ENCODE data around the gene PKN3.

The PKN3 gene

DNA sequence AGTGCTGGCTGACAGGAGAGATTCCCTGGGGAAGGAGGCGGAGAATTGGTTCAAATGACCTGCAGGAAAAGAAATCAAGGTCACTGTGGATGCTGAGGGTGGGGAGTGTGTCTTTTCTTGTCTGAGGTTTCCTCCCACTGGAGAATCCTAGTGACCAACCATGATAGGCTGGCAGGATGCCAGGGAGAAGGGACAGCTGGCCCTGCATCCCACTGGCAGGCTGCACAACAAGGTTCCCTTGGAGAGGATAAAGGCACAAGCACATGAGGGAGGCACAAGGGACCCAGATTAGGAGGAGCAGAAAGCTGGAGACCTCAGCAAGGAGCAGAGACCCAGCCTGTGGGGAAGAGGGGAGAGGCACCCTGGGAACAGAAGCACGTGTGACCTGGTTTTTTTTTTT, 33.1 kb downstream of the PKN3 start (continued):
- TF ChIP-seq, protein P1, sequence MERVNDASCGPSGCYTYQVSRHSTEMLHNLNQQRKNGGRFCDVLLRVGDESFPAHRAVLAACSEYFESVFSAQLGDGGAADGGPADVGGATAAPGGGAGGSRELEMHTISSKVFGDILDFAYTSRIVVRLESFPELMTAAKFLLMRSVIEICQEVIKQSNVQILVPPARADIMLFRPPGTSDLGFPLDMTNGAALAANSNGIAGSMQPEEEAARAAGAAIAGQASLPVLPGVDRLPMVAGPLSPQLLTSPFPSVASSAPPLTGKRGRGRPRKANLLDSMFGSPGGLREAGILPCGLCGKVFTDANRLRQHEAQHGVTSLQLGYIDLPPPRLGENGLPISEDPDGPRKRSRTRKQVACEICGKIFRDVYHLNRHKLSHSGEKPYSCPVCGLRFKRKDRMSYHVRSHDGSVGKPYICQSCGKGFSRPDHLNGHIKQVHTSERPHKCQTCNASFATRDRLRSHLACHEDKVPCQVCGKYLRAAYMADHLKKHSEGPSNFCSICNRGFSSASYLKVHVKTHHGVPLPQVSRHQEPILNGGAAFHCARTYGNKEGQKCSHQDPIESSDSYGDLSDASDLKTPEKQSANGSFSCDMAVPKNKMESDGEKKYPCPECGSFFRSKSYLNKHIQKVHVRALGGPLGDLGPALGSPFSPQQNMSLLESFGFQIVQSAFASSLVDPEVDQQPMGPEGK (CRISPR knock-in tag; IDR thresholded peaks at IDR 0.05; ENCODE audit: borderline replicate concordance) = no peak

DNA sequence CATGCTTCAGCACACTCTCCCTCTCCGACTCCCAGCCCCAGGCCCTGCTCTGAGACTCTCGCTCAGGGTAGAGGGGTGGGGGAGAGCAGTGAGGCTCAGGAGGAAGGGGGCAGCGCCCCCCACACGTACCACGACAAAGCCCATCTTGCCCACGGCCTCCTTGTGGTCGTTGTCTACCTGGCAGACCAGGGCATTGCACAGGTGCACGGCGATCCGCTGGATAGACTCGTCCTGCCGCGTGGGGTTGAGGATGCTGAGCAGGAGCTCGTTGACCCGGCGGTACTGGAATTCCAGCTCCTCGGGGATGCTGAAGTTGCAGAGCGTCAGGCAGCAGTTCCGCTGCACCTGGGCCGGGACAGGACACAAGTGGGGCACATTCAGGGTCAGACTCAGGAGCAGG, 40.1 kb downstream of the PKN3 start:
- ATAC-seq = no peak; the same call in 2 of the 3 replicates
- no peak for TF ChIP-seq ARNTL (CRISPR knock-in tag; IDR thresholded peaks at IDR 0.05; ENCODE audit: borderline replicate concordance, low read depth)
- TF ChIP-seq ISL1 (CRISPR knock-in tag; IDR thresholded peaks at IDR 0.05) = no peak

DNA sequence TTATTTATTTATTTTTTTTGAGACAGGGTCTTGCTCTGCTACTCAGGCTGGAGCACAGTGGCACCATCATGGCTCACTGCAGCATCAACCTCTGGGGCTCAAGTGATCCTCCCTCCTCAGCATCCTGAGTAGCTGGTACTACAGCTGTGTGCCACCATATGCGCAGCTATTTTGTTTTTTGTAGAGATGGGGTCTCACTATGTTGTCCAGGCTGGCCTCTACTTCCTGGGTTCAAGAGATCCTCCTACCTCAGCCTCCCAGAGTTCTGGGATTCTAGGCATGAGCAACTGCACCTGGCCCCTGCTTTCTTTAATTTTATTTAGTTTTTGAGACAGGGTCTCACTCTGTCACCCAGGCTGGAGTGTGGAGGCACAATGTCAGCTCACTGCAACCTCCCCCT, 41.1 kb downstream of the PKN3 start:
- ATAC-seq = no peak
- TF ChIP-seq ZNF70 (CRISPR knock-in tag; IDR thresholded peaks at IDR 0.05) (no peak), SNAI2 (CRISPR knock-in tag; IDR thresholded peaks at IDR 0.05) (no peak)
- TF ChIP-seq, protein P2, sequence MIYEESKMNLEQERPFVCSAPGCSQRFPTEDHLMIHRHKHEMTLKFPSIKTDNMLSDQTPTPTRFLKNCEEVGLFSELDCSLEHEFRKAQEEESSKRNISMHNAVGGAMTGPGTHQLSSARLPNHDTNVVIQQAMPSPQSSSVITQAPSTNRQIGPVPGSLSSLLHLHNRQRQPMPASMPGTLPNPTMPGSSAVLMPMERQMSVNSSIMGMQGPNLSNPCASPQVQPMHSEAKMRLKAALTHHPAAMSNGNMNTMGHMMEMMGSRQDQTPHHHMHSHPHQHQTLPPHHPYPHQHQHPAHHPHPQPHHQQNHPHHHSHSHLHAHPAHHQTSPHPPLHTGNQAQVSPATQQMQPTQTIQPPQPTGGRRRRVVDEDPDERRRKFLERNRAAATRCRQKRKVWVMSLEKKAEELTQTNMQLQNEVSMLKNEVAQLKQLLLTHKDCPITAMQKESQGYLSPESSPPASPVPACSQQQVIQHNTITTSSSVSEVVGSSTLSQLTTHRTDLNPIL (CRISPR knock-in tag; IDR thresholded peaks at IDR 0.05; ENCODE audit: low read depth) = no peak

DNA sequence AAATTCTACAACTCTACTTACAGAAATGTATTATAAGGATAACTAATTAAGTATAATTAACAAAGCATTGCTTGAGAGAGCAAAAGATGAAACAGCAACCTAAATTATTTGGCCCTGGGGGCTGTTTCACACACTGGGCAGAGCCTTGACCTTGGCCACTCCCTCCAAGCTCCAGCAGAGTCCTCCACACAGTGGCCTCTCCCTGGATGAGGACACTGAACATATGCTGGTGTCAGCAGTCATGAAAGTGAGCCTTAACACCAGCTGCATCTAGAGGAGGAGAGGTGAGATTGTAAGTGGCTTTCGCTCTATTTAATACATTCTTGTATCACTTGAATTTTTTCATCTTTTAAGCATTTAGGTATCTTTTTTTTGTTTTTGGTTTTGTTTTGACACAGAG, 44.9 kb downstream of the PKN3 start:
- TF ChIP-seq ZNF565 (CRISPR knock-in tag; conservative IDR thresholded peaks at IDR 0.05; ENCODE audit: low read depth) (no peak), ZNF8 (CRISPR knock-in tag; IDR thresholded peaks at IDR 0.05) (no peak), ISL1 (CRISPR knock-in tag; IDR thresholded peaks at IDR 0.05) (no peak), ESRRG (CRISPR knock-in tag; IDR thresholded peaks at IDR 0.05) (no peak), CSDC2 (CRISPR knock-in tag; IDR thresholded peaks at IDR 0.05) (no peak), GLIS3 (CRISPR knock-in tag; IDR thresholded peaks at IDR 0.05) (no peak), SNAI2 (CRISPR knock-in tag; IDR thresholded peaks at IDR 0.05) (no peak), TOX (CRISPR knock-in tag; IDR thresholded peaks at IDR 0.05; ENCODE audit: borderline replicate concordance) (no peak), TCF4 (CRISPR knock-in tag; IDR thresholded peaks at IDR 0.05; ENCODE audit: borderline replicate concordance) (no peak), PPARA (CRISPR knock-in tag; IDR thresholded peaks at IDR 0.05; ENCODE audit: borderline replicate concordance) (no peak), OSR1 (CRISPR knock-in tag; IDR thresholded peaks at IDR 0.05) (no peak)
- TF ChIP-seq, protein P1 (CRISPR knock-in tag; IDR thresholded peaks at IDR 0.05; ENCODE audit: borderline replicate concordance) = no peak
- TF ChIP-seq, protein P3, sequence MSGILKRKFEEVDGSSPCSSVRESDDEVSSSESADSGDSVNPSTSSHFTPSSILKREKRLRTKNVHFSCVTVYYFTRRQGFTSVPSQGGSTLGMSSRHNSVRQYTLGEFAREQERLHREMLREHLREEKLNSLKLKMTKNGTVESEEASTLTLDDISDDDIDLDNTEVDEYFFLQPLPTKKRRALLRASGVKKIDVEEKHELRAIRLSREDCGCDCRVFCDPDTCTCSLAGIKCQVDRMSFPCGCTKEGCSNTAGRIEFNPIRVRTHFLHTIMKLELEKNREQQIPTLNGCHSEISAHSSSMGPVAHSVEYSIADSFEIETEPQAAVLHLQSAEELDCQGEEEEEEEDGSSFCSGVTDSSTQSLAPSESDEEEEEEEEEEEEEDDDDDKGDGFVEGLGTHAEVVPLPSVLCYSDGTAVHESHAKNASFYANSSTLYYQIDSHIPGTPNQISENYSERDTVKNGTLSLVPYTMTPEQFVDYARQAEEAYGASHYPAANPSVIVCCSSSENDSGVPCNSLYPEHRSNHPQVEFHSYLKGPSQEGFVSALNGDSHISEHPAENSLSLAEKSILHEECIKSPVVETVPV (CRISPR knock-in tag; IDR thresholded peaks at IDR 0.05) = no peak
- TF ChIP-seq, protein P4, sequence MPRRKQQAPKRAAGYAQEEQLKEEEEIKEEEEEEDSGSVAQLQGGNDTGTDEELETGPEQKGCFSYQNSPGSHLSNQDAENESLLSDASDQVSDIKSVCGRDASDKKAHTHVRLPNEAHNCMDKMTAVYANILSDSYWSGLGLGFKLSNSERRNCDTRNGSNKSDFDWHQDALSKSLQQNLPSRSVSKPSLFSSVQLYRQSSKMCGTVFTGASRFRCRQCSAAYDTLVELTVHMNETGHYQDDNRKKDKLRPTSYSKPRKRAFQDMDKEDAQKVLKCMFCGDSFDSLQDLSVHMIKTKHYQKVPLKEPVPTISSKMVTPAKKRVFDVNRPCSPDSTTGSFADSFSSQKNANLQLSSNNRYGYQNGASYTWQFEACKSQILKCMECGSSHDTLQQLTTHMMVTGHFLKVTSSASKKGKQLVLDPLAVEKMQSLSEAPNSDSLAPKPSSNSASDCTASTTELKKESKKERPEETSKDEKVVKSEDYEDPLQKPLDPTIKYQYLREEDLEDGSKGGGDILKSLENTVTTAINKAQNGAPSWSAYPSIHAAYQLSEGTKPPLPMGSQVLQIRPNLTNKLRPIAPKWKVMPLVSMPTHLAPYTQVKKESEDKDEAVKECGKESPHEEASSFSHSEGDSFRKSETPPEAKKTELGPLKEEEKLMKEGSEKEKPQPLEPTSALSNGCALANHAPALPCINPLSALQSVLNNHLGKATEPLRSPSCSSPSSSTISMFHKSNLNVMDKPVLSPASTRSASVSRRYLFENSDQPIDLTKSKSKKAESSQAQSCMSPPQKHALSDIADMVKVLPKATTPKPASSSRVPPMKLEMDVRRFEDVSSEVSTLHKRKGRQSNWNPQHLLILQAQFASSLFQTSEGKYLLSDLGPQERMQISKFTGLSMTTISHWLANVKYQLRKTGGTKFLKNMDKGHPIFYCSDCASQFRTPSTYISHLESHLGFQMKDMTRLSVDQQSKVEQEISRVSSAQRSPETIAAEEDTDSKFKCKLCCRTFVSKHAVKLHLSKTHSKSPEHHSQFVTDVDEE (CRISPR knock-in tag; IDR thresholded peaks at IDR 0.05) = no peak
- no peak for ATAC-seq
